HG03439 (cell line): Measurements from ENCODE around the gene SYT9.

ENCODE experiments used
- ATAC-seq: cut with Tn5 transposase; IDR thresholded peaks from one replicate; pipeline ENCODE4 v1.9.1; 2021; ENCODE audit warnings: mild to moderate bottlenecking, moderate library complexity; ENCODE audit not compliant: unreplicated experiment

SYT9 gene

DNA sequence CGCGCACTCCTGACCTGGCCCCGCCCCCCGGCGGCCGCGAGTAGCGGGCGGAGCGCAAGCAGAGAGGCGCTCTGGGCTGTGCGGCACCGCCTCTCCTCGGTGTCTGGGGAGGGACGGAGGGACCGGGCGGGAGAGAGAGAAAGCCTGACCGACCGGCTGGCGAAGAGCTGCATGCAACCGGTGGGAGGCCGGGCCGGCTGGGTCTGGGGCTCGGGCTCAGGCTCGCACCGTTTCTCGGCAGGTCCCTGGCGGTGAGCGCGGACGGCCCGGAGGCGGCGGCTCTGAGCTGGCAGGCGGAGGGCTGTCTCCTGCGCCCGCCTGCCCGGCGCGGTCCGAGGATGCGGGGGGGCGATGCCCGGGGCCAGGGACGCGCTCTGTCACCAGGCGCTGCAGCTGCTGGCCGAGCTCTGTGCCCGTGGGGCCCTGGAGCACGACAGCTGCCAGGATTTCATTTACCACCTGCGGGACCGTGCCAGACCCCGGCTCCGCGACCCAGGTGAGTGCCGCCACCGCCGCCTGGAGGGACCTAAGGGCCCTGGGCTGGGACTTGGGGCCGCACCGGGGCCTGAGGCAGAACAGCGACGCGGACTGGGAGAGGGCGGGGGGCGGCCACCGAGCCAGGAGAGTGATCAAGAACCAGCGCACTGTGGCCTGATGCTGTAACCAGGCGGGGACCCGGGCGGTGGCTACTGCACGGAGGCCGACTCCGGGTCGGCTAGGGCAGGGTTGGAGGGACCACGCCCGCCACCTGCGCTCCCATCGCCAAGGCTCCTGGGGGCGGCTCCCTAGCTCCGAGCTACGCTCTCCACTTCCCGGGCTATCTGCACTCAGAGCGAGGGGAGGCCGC, at the start of gene SYT9:
SYT9 (plus strand) TSS at position 69 of the 847 bp plus-strand sequence; CDS start at position 352, 283 bp downstream.
- ATAC-seq = no peak

DNA sequence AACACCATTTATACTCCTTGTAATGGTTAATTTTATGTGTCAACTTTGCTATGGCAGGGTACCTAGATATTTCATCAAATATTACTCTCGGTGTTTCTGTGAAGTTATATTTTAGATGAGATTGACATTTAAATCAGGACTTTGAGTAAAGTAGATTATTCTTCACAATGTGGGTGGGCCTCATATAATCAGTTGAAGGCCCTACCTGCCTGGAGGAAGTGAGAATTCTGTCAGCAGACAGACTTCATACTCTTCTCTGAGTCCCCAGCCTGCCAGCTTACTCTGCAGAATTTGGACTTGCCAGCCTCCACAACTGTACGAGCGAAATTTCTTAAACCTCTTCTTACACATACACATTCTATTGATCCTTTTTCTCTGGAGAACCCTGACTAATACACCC, 49.3 kb upstream of the SYT9 start:
- ATAC-seq = no peak

GRCh38 chr11:7204778-7205177, 46.9 kb upstream of the SYT9 start:
- no peak for ATAC-seq

DNA sequence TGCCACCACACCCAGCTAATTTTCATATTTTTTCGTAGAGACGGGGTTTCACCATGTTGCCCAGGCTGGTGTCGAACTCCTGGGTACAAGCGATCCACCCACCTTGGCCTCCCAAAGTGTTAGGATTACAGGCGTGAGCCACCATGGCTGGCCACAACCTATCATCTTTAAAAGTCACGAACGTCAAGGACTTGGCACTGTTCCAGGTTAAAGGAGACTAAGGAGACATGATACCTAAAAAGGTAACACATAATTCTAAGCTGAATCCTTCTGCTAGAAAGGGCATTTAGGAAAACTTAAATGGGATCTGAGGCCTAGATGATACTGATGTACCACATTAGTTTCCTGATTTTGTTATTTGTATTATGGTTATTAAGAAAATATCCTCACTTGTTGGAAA, 43.3 kb upstream of the SYT9 start:
- ATAC-seq = no peak

- no peak for ATAC-seq
These were observed 32.2 kb upstream of the SYT9 start for GRCh38 chr11:7219491-7219890.

DNA sequence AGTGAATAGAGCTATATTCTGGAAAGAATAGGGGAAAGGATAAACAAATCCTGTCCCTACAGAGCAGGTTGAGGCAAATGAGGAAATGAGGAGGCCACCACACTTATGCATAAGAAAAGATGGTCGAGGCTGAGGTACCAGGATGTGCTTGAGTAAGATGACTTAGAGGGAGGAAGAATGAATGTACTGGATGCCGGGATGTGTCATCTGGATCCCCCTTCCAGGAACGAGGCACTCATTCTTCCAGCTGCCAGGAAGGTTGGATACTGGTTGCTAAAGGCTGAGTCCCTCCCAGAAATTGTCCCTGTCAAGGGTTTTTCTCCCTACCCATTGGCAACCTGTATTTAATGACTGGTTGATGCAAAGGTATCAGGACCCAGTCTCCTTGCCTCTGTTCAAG, 31.1 kb upstream of the SYT9 start:
- ATAC-seq = no peak

GRCh38 chr11:7222619-7223018, 29.1 kb upstream of the SYT9 start:
- no peak for ATAC-seq

- ATAC-seq = no peak
These were observed 11.8 kb upstream of the SYT9 start for GRCh38 chr11:7239877-7240276.

GRCh38 chr11:7245341-7245740, 6.4 kb upstream of the SYT9 start:
- no peak for ATAC-seq

DNA sequence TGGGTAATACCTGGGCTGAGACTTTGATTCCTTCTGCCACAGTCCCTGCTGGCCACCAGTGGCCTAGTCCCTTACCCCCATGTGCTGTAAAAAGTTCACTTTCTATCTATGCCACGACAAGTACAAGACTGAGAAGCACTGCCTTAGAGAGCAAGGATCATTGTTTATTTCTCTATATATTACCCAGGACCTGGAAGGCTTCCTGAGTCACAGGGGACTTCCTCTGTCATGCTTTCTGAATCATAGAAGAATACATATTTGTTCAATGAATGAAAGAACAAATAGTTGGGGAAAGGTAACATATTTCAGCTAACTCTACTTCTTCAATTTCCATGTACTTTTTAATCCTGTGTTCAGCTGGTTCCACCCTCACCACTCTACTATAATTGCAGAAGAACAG, 5.5 kb upstream of the SYT9 start:
- no peak for ATAC-seq

- ATAC-seq = no peak
These were observed 1.5 kb upstream of the SYT9 start for GRCh38 chr11:7250166-7250565.

GRCh38 chr11:7251487-7251835, 243 bp upstream of the SYT9 start:
- no peak for ATAC-seq

- ATAC-seq = no peak
These were observed 1.0 kb downstream of the SYT9 start for GRCh38 chr11:7252683-7253213.

GRCh38 chr11:7253800-7254199, 2.1 kb downstream of the SYT9 start:
- ATAC-seq = no peak

GRCh38 chr11:7254731-7255291, 3.1 kb downstream of the SYT9 start:
- no peak for ATAC-seq

DNA sequence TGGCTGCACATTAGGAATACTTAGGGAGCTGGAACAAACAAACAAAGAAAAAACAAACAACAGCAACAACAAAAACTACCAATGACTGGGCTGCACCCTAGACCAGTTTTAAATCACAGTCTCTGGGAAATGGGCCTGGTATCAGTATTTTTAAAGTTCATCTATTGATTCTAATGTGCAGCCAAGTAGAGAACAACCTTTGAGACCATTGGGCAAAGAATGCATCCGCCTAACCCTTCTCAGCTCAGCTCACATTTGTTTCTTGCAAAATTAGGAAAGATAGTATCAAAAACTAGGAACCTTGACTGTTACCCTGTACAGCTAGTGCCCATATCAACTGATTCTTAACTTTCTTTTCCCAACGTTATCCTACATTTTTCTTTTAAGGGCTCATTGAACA, 5.2 kb downstream of the SYT9 start:
- no peak for ATAC-seq

DNA sequence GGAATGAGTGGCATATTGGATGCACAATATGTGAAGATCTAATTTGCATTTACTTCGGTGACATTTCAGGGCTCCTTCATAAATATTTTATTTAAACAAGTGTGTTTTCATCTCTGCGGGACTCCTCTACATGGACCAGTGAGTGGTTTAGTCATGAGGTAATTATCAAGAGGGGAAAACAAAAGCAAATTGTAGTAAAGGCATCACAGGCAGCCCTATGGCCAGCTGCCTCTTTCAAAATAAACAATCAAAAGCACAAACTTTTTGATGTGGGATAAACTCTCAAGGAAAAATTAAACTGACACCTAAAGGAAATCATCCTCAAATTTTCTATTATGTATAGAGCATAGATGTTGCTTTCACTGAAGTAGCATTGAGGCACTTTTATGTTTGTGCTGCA, 6.0 kb downstream of the SYT9 start:
- ATAC-seq = no peak

GRCh38 chr11:7261578-7261977, 9.9 kb downstream of the SYT9 start:
- no peak for ATAC-seq

GRCh38 chr11:7262672-7263071, 11.0 kb downstream of the SYT9 start:
- ATAC-seq = no peak

DNA sequence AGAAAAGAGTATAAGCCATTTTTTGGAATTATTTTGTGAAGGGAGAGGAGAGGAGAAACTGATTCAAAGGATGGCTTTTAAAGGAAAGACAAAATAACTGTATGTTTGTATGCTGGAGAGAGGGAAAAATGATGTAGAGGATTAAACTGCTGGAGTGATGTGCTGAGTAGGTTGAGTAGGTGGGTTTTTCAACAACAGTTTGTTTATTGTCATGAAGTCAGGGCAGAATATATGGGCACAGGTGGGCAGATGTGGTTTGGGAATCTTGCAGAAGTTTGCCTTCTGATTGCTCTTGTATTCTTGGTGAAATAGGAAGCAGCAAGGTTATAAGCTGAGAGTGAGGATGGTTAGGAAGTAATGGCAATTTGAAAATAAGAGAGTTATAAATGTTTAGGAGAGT, 12.1 kb downstream of the SYT9 start:
- ATAC-seq = no peak

DNA sequence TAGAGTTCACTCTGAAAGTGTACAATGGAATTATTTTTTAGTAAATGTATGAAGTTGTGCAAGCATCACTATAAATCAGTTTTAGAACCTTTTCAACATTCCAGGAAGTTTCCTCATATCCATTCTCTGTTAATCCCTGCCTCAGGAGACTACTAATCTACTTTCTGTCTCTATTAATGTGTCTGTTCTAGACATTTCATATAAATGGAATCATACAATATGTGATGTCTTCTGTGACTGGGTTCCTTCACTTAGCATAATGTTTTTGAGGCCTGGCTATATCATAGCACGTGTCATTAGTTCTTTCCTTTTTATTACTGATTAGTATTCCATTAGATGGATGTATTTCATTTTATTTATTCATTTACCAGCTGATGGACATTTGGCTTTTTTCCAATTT, 17.1 kb downstream of the SYT9 start:
- ATAC-seq = no peak

- no peak for ATAC-seq
These were observed 18.6 kb downstream of the SYT9 start for GRCh38 chr11:7270233-7270865.
